Measurements from ENCODE around the gene SPDYE1.
"Not testable (repeated sequence)": the region's sequence is repeated elsewhere in the genome, so short reads cannot be mapped to it uniquely, and the experiment has no call there.

The SPDYE1 gene

DNA sequence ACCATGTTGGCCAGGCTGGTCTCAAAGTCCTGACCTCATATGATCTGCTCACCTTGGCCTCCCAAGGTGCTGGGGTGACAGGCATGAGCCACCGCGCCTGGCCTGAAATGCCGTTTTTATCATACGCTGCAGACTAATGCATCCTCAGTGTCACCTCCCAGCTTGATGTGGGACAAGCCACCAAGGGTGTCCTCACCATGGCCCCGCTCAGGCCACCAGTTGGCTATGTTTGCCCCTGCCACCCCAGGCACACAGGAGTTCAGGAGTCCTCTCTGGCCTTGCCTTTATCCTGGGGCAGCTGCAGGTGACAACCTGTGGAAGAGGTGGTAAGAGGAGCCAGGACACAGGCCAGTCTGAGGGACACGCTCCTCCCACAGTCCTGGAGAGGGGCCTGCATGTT lies 3.0 kb upstream of the SPDYE1 start:
- DNase-seq, result not testable (repeated sequence)

DNA sequence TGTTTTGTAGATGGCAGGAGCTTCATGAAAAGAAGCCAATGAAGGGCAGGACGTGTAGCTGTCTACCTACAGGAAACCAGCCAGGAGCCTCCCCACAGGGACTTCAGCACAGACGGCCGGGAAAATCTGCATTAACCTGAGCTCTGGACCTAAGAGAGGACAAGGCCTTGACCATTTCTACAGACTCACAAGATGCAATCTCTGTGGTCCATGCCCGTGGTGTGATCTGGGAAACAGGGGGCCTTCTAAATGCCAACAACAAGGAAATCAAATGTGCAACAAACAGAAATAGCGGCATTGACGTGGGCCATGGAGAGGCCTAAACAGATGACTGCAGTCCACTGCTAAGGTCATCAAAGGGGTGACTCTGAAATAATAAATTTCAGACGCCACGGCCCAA lies 14.4 kb downstream of the SPDYE1 start:
- not testable (repeated sequence) for DNase-seq

DNA sequence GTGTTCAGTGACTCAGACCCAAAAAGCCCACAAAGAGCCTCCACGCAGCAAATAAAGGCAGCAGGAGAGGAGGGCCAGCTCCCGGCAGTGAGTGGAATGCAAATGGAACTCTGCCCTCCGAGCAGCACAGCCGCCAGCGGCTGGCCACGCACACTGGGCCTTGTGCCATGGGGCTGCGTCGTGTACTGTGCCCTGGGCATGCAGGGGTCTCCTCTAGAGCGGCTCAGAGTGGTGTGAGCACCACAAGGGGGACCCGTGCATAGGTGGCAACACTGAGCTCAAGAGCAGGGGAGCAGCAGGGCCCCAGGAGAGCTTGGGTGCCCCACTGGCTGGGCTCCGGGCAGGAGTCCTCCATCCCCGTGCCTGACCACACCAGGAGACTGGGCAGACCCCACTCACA lies 17.4 kb downstream of the SPDYE1 start:
- DNase-seq, result not testable (repeated sequence)

DNA sequence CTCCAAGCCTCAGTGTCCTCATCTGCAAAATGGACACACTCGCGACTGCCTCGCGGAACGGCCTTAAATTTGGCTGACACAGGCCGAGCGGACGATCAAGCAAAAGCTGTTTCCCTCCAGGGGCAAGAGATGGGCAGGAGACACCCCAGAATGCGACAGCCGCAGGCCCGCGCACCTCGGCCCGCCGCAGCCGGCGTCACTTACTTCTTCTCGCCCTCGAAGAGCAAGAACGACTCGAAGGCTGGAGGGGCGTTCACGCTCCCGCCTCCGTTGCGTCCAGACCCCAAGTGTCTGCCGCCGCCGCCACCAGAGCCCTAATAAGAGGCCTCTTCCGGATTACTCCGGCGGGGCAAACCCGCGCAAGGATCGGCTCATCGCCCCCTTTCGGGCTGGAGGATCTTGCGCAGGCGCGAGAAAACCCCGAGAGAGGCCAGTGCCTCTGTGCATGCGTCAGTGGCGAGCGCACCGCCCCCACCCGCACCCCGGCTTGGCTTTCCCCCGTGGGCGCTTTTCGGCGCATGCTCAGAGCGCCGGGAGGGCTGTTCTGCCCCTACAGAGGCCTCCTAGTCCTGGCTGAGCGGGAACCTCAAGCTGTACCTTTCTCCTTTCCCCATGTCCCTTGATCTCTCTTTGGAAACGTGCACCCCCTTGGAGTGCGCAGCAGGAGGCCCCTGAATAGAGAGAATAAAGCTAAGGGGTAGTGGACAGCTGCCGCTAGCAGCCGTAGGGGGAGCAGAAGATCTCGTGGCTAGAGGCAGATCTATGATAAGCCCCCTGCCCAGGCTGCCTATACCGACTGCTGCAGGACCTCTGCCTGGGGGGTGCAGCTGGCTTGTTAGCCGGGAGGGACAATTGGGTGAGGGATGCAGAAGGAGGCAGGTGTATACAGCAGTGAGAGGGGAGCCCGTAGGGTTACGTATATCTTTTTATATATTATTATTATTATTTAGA lies 21.4 kb downstream of the SPDYE1 start:
- DNase-seq, result peak; percentile 99

DNA sequence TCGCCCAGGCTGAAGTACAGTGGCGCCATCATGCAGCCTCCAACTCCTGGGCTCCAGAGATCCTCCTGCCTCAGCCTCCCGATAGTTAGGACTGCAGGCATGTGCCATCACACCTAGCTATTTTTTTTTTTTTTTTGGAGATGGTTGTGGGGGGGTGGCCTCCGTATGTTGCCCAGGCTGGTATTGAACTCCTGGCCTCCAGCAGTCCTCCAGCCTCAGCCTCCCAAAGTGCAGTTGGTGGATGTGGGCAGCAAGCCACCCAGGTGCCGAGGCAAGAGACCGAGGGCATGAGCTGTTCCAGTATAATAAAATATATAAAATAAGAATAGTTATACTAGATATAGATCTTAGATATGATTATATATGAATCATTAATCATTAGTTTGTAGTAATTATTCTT lies 22.1 kb downstream of the SPDYE1 start:
- not testable (repeated sequence) for DNase-seq

DNA sequence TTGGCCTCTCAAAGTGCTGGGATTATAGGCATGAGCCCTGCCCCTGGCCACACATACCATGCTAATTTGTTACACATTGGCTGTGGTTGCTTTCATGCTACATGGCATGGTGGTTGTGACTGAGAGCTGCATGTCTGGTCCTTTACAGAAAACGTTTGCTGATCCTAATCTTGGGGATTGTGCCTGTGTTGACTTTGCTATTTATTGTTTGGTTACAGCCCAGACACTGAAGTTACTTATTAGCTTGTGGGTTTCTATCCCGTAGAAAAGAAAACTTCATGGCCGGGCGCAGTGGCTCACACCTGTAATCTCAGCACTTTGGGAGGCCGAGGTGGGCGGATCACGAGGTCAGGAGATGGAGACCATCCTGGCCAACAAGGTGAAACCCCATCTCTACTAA lies 24.4 kb downstream of the SPDYE1 start:
- DNase-seq, result not testable (repeated sequence)

DNA sequence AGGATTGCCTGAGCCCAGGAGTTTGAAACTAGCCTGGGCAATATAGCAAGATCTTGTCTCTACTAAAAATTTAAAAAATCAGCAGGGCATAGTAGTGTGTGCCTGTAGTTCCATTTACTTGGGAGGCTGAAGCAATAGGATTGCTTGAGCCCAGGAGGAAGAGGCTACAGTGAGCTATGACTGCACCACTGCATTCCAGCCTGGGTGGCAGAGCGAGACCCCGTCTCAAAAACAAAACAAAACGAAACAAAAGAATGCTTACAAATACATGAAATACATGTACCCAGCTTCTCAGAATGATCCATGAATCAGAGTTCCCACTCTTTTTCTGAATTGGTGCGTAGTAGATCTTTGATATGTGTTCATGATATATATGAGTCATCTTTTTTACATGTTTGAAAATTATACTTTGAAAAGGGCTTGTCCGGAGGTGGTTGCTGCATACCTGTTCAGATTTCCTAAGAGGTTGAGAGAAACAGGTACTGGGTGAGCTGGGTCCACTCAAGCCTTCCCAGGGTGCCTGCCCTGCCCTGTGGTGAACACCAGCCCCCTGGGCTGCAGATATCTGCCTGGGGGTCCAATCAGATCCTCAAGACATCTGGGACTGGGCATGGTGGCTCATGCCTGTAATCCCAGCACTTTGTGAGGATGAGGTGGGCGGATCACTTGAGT lies 25.2 kb downstream of the SPDYE1 start:
- not testable (repeated sequence) for DNase-seq

DNA sequence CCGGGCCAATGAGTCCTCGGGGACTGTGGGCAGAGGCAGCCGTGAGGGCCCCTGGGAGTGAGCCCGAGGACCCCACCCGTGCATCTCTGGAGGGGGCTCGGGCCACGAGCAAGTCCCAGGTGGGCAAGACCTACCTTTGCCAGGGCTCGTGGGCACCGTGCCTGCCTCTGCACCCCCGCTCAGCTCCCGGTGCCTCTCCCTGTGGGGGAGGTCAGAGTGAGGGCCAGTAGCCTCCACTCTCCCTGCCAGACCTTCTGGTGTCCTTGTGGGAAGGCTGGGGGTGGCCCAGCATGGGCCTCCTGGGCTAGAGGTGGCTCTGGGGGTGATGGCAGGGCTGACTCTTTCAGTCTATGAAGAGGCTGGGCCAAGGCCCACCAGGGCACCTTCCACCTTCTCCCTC lies 31.7 kb downstream of the SPDYE1 start:
- DNase-seq, result not testable (repeated sequence)

DNA sequence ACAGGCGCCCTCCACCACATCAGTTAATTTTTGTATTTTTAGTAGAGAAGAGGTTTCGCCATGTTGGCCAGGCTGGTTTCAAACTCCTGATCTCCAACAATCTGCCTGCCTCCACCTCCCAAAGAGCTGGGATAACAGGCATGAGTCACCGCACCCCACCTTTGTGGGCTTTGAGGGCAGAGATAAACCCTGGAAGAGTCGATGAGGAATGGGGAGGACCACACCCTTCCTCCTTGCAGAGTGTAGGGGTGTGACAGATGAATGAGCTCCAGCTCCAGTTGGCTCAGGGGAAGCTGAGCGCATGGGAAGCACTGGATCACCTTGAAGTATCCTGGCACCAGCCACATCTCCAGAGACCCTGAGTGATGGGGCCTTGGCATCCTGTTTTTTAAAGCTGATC lies 32.3 kb downstream of the SPDYE1 start:
- DNase-seq, result not testable (repeated sequence)

DNA sequence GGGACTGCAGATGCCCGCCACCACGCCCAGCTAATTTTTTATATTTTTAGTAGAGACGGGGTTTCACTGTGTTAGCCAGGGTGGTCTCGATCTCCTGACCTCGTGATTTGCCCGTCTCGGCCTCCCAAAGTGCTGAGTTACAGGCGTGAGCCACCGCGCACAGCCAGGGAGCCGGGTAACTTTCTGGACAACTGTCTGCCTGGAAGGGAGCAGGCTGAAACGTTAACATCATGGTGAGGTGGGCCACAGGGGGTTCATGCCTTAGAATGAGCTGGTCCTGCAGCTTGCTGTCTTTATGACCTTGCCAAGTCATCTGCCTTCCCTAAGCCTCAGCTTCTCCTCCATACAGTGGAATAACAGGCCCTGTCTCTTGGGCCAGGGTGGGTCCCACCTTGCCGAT lies 33.6 kb downstream of the SPDYE1 start:
- not testable (repeated sequence) for DNase-seq

DNA sequence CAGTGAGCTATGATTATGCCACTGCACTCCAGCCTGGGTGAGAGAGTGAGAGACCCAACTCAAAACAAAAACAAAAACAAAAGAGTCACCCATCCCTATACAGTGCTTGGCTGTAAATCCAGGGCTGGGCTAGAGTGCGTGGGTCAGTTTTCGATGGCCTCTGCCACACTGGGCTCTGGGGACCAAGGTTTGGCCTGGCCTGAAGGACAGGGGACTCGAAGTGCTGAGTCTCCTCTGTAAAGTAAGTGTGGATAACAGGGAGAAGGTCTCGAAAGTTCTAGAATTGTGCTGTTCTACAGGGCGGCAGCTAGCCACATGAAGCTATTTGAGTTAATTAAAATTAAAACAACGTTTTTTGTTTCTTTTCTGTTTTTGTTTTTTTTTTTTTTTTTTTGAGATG lies 34.3 kb downstream of the SPDYE1 start:
- not testable (repeated sequence) for DNase-seq

DNA sequence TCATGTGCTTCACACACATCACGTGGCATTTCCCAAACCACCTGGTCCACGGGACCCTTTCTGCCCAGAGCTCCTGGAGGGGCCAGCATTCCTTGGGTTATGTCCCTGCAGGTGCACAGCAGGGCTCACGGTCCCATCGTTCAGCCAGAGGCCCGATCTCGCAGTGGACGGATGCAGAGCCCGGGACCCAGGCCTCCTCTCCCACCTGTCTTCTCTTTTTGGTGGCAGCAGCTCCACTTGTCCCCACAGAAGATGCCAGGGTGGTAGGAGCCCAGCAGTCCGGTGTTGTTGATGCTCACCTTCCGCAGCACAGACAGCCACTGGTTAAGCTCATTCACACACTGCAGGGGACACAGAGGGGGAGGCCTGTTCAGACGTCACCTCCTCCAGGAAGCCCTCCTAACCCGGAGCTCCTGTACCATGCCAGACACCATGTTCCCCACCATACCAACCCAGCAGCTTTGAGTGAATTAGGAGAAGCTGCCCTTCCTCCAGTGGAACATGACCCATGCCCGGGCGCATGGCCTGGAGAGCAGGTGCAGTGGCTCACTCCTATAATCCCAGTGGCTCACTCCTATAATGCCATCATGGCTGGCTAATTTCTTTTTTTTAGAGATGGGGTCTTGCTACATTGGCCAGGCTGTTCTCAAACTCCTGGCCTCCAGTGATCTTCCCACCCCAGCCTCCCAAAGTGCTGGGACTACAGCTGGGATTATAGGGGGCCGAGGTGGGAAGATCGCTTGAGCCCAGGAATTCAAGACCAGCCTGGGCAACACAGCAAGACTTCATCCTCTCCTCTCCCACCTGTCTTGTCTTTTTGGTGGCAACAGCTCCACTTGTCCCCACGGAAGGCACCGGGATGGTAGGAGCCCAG lies 36.5 kb downstream of the SPDYE1 start:
- DNase-seq, result not testable (repeated sequence)

DNA sequence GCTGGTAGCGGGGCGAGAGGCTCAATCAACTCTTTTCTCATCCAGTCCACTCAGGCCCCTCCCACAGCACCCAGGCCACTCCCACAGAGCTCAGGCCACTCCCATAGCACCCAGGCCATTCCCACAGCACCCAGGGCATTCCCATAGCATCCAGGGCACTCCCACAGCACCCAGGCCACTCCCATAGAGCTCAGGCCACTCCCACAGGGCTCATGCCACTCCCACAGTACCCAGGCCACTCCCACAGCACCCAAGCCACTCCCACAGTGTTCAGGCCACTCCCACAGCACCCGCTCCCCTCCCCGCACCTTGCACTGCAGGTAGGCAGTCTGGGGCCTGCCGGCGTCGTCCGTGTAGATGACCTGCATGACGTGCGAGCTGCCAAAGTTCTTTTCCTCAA lies 38.7 kb downstream of the SPDYE1 start:
- DNase-seq, result not testable (repeated sequence)

DNA sequence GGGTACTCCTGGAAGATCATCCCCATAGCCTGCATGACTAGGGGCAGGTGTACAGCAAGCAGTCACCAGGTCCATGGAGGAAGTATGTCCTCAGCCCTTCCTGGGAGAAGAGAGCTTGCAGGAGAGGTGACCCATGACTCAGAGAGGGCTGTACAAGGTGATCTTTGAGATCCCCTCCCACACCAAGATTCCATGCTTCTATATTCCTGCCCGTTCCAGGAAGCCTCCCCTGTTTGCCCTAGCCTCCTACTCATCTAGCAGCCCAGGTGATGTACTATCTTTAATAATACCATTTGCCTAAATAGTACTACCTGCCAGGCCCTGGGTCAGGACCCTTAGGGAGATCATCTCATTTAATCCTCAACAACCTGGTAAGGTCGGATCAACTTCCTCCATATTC lies 40.3 kb downstream of the SPDYE1 start:
- not testable (repeated sequence) for DNase-seq

DNA sequence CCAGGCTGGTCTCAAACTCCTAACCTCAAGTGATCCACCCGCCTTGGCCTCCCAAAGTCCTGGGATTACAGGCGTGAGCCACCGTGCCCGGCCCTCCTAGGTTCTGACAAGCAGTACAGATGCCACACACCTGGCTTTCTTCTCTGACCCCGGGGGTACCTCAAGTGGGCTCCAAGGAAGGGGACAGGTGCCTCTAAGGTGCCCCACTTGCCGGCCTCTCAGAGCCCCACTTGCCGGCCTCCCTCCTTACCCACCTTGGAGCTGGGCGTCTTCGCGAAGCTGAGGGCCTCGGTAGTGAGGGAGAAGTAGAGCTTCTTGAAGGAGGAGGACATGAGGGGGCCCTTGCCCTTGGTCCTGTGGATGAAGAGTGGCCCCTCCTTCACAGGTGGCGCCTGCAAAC lies 40.9 kb downstream of the SPDYE1 start:
- DNase-seq, result not testable (repeated sequence)

DNA sequence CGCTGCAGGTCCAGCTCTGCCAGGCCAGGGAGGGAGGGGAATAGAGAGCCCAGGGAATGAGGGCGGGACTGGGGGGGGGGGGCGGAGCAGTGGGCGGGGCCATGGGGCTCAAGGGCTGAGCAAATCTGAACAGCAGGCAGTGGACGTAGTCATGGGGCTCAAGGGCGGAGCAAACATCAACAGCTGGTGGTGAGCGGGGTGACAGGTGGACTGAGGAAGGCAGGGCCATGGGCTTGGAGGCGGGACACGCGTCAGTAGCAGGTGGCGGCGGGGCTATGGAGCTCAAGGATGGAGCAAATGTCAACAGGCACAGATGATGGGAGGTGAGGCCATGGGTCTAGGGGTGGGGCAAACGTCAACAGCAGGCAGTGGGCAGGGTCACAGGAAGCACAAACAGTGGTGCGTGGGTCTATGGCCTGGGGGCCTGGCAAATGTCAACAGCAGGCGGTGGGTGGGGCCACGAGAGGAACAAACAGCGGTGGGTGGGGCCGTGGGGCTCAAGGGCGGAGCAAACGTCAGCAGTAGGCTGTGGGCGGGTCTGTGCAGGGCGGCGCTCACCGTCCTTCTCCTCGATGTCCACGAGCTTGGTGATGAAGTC lies 41.4 kb downstream of the SPDYE1 start:
- DNase-seq, result peak; percentile 49

DNA sequence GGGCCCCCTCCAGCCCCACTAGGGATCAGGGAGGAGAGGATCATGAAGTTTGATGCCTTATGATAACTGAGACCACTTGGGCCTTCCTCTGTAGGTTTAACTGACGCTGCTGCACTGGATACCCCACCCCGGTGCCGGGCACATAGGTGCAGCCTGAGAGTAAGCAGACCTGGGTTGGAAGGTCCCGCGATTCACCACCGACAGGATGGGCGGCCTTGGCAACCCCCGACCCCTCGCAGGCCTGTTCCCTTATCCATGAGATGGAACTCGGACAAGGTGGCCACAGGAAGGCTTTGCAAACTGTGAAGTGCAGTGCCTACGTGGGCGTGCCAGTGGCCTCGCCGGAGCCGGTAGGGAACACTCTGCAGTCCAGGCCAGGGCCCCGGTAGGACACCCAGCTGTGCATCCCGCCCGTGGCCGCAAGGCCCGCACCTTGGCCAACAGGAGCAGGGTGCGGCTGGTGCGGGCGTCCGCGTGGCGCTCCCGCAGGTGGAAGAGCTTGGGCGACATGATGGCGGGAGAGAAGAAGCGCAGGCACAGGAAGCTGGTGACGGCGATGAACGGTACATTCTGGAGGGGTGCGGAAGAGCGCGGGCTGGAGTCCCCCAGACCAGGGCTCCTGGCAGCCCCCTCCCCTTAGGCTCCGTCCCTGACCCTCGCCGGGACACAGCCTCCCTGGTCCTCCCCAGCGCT lies 42.2 kb downstream of the SPDYE1 start:
- DNase-seq, result not testable (repeated sequence)

DNA sequence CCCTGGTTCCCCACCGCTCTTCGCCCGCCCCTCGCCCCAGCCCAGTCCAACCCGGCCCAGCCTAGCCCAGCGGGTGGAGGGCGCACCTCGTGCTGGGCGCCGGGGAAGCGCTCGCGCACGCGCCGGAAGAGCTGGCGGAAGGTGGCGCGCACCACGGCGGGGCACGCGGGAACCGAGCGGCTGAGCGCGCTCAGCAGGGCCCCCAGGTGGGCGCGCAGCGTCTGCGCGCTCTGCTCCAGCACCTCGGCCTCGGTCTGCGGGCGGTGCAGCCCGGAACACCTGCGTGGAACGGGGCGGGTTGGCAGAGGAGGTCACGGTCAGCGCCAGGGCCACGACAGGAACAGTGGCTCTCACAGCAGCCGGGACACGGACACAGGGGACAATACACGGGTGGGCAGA lies 42.8 kb downstream of the SPDYE1 start:
- DNase-seq, result peak; percentile 54

DNA sequence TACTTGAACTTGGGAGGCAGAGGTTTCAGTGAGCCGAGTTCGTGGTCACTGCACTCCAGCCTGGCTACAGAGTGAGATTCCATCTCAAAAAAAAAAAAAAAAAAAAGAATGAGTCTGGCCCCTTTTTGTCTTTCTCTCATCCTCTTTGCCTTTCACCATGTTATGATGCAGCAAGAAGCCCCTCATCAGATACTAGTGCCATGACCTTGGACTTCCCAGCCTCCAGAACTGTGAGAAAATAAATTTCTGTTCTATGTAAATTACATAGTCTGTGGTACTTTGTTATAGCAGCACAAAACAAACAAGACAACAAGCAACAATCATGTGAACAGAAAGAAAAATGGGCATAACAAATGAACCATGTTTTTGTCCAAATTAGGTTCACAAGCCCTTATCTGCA lies 44.5 kb downstream of the SPDYE1 start:
- DNase-seq, result no peak

DNA sequence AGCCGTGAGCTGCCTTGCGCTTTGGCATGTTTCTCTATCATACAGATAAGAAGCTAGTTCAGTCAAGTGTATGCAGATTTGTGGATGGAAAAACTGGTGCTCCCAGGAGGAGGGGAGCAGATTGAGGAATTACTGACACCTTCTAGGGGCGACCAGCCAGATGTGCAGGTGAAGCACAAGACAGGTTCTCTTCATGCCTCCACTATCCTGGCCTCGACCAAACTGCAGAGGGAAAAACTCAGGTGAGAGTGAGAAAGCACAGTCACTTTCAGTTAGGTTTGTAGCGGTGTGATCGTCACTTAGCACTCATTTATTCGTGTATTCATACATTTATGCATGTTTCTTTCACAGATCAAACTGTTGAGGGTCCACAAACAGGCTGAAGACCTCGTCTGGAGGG lies 46.2 kb downstream of the SPDYE1 start:
- no peak for DNase-seq

DNA sequence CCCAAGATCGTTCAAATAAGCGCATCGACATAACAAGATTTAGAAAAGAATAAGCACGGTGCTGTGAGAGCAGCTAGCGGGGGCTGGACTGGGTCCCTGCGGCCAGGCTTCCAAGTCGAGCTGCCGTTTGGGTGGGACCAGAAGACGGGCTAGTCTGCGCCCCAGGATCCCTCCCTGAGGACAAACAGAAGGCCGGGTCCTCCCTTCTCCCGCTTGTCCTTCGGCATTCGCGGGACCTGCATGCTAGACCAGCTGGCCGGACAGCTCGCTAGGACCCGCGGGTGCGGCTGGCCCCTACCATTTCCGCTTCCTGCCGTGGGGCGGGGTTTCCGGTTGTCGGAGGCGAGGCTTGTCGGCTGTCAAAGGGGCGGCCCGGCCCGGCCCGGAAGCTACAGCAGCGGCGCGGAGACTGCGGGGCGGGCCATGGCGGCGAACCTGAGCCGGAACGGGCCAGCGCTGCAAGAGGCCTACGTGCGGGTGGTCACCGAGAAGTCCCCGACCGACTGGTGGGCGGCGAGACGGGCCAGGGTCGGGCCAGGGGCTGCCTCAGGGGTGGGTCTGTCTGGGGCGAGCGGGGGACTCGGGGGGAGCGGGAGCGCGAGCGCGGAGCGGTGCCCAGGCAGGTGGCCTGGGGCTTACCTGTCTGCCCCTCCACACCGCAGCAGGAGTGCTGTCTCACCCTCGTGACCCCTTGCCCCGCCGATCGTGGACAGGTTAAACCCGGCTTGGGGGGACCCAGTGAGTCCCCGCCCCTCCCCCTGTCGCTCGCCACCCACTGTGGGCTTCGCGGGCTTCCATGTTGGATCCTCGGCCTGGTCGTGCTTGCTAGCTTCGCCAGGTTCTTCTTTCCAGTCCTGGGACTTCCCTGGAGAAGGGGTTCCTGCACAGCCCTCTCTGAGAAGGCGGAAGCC lies 46.9 kb downstream of the SPDYE1 start, which contains the start of gene DBNL:
Gene DBNL (plus strand): TSS at position 388 of the 911 bp plus-strand sequence. CDS start 36 bp downstream, at position 424.
- peak; percentile 80 for DNase-seq

Measured in activated CD4-positive, alpha-beta T cell treated with anti-CD3 and anti-CD28 coated beads for 1 hour (primary cell).